HCT116 (cell line): Measurements from ENCODE around the gene TTLL6. TPM values are rescaled to one million over a fixed set of nuclear protein-coding genes. Genes with fewer than 3 reads are reported as not detected.

Experiments
- ATAC-seq: fragments of 200-7000 bp; cut with Tn5 transposase; 2 replicates; pipeline ENCODE4 v1.9.1; 2020; ENCODE audit warnings: mild to moderate bottlenecking, moderate library complexity
- BruUV-seq: library from RNA; stranded (reverse); fragments of 400-500 nt; replicated peaks from 2 replicates; lab custom pipeline; 2021; lab: Mats Ljungman, UMichigan
- CTCF ChIA-PET: fragments of 300-600 bp; sonication (Branson Sonifier 250); formaldehyde crosslinking; loops from one replicate; lab custom pipeline; 2021; ENCODE audit warnings: antibody characterized with exemption; lab: Charles Lee
- POLR2A ChIA-PET: fragments of 300-600, 350-600 bp; sonication (Branson Sonifier 250); formaldehyde crosslinking; loops from one replicate; lab custom pipeline; 2021; ENCODE audit warnings: antibody characterized with exemption; lab: Charles Lee
- RAD21 ChIA-PET, 2 experiments: fragments of 300-600 bp; sonication (Branson Sonifier 250); formaldehyde crosslinking; loops; one replicate each; lab custom pipeline; 2023; ENCODE audit warnings: low total read pairs in 2 of 2; ENCODE audit not compliant: uncharacterized antibody in 2 of 2, unreplicated experiment in 2 of 2, low non-redundant PET in 1 of 2; lab: Charles Lee
- DNase-seq: peaks from one replicate; pipeline ENCODE4 v3.0.0-alpha.2; 2010; ENCODE audit warnings: low read depth, low spot score
- H2AFZ ChIP-seq: fragments of 200-600 bp; shearing (Covaris generic), sonication (generic); 2 replicates; pipeline ENCODE4 v1.6.1; 2017; ENCODE audit warnings: low read depth, mixed run types, mixed read lengths, antibody characterized with exemption, low read length; ENCODE audit not compliant: poor library complexity, severe bottlenecking
- H3K27ac ChIP-seq: 2 replicates; pipeline ENCODE4 v1.5.1; 2012; ENCODE audit warnings: low read depth, low read length
- H3K27me3 ChIP-seq: fragments of 200-600 bp; sonication (generic); 2 replicates; pipeline ENCODE4 v1.6.1; 2016; ENCODE audit warnings: mixed run types, low read length, mixed read lengths; ENCODE audit not compliant: insufficient read depth
- H3K36me3 ChIP-seq, 2 experiments: fragments of 200-500 bp in 1 of 2; fragments of 200-600 bp in 1 of 2; sonication (Bioruptor generic) in 1 of 2; sonication (generic) in 1 of 2; 2 replicates each; pipeline versions ENCODE4 v1.5.1 to v1.6.1; 2014 to 2016; ENCODE audit warnings: low read length in 2 of 2, inconsistent platforms in 1 of 2, mixed read lengths in 1 of 2, mixed run types in 1 of 2; ENCODE audit not compliant: insufficient read depth in 2 of 2, control insufficient read depth in 1 of 2
- H3K4me1 ChIP-seq, 2 experiments: fragments of 200-600 bp in 1 of 2; sonication (generic) in 1 of 2; 2 replicates each; pipeline versions ENCODE4 v1.5.1 to v1.6.1; 2012 to 2017; ENCODE audit warnings: low read length in 2 of 2, inconsistent platforms in 1 of 2, mild to moderate bottlenecking in 1 of 2, mixed read lengths in 1 of 2, mixed run types in 1 of 2, moderate library complexity in 1 of 2; ENCODE audit not compliant: insufficient read depth in 2 of 2, control insufficient read depth in 1 of 2
- H3K4me2 ChIP-seq: fragments of 200-600 bp; sonication (generic); 2 replicates; pipeline ENCODE4 v1.6.1; 2017; ENCODE audit warnings: mixed run types, low read length, mixed read lengths
- H3K4me3 ChIP-seq, 2 experiments: fragments of 200-600 bp in 1 of 2; sonication (generic) in 1 of 2; replicated peaks in 1 of 2; 2 replicates each; pipeline ENCODE4 v1.5.1; 2011 to 2016; ENCODE audit warnings: low read length in 2 of 2, control low read depth in 1 of 2, low read depth in 1 of 2, mild to moderate bottlenecking in 1 of 2, mixed read lengths in 1 of 2, mixed run types in 1 of 2
- H3K79me2 ChIP-seq: fragments of 200-600 bp; sonication (generic); 2 replicates; pipeline ENCODE4 v1.6.1; 2017; ENCODE audit warnings: mild to moderate bottlenecking, mixed run types, low read length, moderate library complexity, mixed read lengths; ENCODE audit not compliant: insufficient read depth
- H3K9ac ChIP-seq: fragments of 200-600 bp; sonication (generic); 2 replicates; pipeline ENCODE4 v1.6.1; 2016; ENCODE audit warnings: low read length, mixed read lengths
- H3K9me2 ChIP-seq: fragments of 200-600 bp; sonication (generic), shearing (Covaris generic); 2 replicates; pipeline ENCODE4 v1.6.1; 2017; ENCODE audit warnings: mixed run types, mild to moderate bottlenecking, moderate library complexity; ENCODE audit not compliant: insufficient read depth
- H3K9me3 ChIP-seq, 2 experiments: fragments of 200-500 bp in 1 of 2; fragments of 200-600 bp in 1 of 2; sonication (Bioruptor generic) in 1 of 2; sonication (generic) in 1 of 2; 2 replicates each; pipeline ENCODE4 v1.6.1; 2014 to 2017; ENCODE audit warnings: low read length in 2 of 2, mixed read lengths in 2 of 2, inconsistent platforms in 1 of 2, low read depth in 1 of 2, mild to moderate bottlenecking in 1 of 2, mixed run types in 1 of 2, moderate library complexity in 1 of 2; ENCODE audit not compliant: control insufficient read depth in 1 of 2, insufficient read depth in 1 of 2
- H4K20me1 ChIP-seq: fragments of 200-600 bp; sonication (generic), shearing (Covaris generic); 2 replicates; pipeline ENCODE4 v1.6.1; 2017; ENCODE audit warnings: mixed run types, mild to moderate bottlenecking, moderate library complexity; ENCODE audit not compliant: insufficient read depth
- CEBPB ChIP-seq: IDR thresholded peaks from 2 replicates; pipeline ENCODE4 v1.6.1; 2012; ENCODE audit warnings: low read depth
- EGR1 ChIP-seq: IDR thresholded peaks from 2 replicates; pipeline ENCODE4 v1.6.1; 2012; ENCODE audit warnings: low read depth
- ELF1 ChIP-seq: IDR thresholded peaks from 2 replicates; pipeline ENCODE4 v1.6.1; 2012; ENCODE audit warnings: low read depth, borderline replicate concordance
- EZH2 ChIP-seq: fragments of 200-600 bp; sonication (generic); IDR thresholded peaks from 2 replicates; pipeline ENCODE4 v1.6.1; 2017; ENCODE audit warnings: antibody characterized with exemption, mixed run types
- EZH2phosphoT487 ChIP-seq: fragments of 200-600 bp; IDR thresholded peaks from 2 replicates; pipeline ENCODE4 v1.6.1; 2018; ENCODE audit warnings: antibody characterized with exemption, borderline replicate concordance
- FOSL1 ChIP-seq: IDR thresholded peaks from 2 replicates; pipeline ENCODE4 v1.6.1; 2012; ENCODE audit warnings: low read depth
- POLR2AphosphoS5 ChIP-seq: IDR thresholded peaks from 2 replicates; pipeline ENCODE4 v1.6.1; 2011; ENCODE audit warnings: mild to moderate bottlenecking, low read depth, low read length, moderate library complexity
- RAD21 ChIP-seq: IDR thresholded peaks from 2 replicates; pipeline ENCODE4 v1.6.1; 2012; ENCODE audit warnings: low read depth, mild to moderate bottlenecking
- SIN3A ChIP-seq: IDR thresholded peaks from 2 replicates; pipeline ENCODE4 v1.6.1; 2012; ENCODE audit warnings: low read depth
- SP1 ChIP-seq: IDR thresholded peaks from 2 replicates; pipeline ENCODE4 v1.6.1; 2012; ENCODE audit warnings: low read depth
- TCF7L2 ChIP-seq: IDR thresholded peaks from 2 replicates; pipeline ENCODE4 v1.7.0; 2011; ENCODE audit warnings: borderline replicate concordance, inconsistent platforms; ENCODE audit not compliant: insufficient read depth, insufficient read length; ENCODE audit errors: extremely low read depth
- ZFX ChIP-seq: fragments of 450-650 bp; IDR thresholded peaks from 2 replicates; pipeline ENCODE4 v1.6.1; 2017
- ZNF274 ChIP-seq: fragments of 200-500 bp; sonication (Bioruptor generic); IDR thresholded peaks from 2 replicates; pipeline ENCODE4 v1.6.1; 2014; ENCODE audit warnings: mild to moderate bottlenecking, low read depth, low read length, inconsistent platforms
- intact Hi-C: fragments of 100-400 bp; cut with micrococcal nuclease; formaldehyde crosslinking; loops from 2 replicates; pipeline ENCODE4 v1.10.0; 2022
- total RNA-seq: library from RNA; stranded (reverse); gene quantifications from one replicate; pipeline ENCODE4 v1.2.1, GENCODE V29; 2021; ENCODE audit not compliant: unreplicated experiment
- TF ChIP-seq, protein P1 (sequence below): IDR thresholded peaks from 2 replicates; pipeline ENCODE4 v1.6.1; 2012
- TF ChIP-seq, protein P2 (sequence below): IDR thresholded peaks from 2 replicates; pipeline ENCODE4 v1.6.1; 2012
- TF ChIP-seq, protein P3 (sequence below): IDR thresholded peaks from 2 replicates; pipeline ENCODE4 v1.6.1; 2012; ENCODE audit warnings: low read depth

TTLL6 gene
- total RNA-seq, 1 experiment from 2014 or later: 0.79 TPM

DNA sequence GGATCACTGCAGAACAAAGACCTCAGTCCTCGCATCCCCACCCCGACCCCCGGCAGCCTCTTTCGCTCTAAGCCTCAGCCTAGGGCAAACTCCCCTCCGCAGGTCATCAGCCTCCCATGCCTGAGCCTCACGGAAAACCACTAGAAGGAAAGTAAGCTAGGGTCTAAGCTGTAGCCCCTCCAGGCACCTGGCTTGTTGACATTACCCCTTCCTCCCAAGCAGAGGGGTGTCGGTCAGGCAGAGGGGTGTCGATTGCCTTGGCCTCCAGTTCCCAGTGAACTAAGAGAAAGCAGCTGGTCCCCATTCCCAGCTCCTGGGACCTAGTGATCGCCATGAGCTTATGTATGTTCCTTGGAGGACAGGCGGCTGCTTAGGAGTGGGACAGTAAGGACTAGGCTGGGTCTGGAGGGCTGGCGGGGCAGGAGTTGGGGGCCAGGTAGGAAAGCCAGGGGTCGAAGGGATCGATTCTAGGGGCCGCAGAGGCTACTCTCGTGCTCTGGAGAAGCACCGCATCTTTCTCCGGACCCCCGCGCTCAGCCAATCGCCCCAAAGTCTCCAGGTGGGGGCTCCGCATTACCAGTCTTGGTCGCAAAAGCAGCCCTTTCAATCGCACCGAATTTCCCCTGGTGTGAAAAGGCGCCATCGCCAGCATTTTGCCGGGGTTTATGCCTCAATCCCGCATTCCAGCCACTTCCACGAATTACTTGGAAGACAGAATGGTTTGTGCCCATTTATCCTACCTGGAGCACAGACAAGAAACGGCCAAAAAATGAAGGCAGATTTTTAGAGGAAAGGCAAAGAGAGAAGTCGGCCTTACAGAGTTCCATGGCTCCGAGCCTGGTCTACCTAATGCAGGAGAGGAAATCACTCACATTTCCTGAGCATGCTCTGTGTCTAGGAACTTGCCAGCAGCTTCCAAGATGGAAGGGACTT, 67.1 kb downstream of the TTLL6 start (continued):
- TF ChIP-seq, protein P1, sequence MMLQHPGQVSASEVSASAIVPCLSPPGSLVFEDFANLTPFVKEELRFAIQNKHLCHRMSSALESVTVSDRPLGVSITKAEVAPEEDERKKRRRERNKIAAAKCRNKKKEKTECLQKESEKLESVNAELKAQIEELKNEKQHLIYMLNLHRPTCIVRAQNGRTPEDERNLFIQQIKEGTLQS: no peak
- TF ChIP-seq EZH2phosphoT487: no peak
- TF ChIP-seq, protein P2, sequence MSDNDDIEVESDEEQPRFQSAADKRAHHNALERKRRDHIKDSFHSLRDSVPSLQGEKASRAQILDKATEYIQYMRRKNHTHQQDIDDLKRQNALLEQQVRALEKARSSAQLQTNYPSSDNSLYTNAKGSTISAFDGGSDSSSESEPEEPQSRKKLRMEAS: no peak
- TF ChIP-seq, all 23 proteins: peak for 0

DNA sequence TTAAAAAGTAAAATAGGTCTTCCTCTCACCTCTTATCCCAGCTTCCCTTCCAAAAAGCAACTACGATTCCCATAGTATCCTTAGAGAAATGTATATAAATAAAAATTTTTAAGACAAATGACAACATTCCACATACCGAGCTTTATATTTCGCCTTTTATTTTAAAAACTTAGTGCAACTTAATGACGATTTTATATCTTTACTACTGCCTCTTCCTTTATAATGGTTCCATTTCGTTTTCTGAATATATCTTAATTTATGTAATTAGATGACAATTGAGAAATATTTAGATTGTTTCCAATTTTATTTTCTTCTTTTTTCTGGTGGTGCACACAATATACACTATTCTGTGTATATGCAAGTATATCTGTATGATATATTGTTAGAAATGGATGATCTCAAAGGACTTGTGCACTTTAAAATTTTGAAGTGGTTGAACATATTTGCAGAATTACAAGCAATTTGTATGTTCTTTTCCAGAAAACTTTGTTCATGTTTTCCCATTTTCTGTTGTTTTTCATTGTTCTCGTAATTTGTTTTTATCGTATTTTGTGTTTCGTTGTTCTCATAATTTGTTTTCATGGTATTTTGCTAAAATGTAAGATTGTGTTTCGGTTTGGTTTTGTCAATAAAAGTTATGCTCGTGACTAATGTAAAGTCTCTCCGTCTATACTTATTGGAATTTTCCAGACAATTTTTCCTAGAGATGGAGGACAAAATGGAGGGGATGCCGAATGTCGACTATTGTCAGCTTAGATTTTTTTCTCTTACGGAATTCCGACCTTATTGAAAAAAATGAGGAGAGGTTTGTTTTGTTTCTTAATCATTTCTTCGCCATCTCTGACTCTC, 68.1 kb downstream of the TTLL6 start:
- Histone ChIP-seq H3K27ac (no peak overlapping the region), H4K20me1 (no peaks in the 10 kb centered on the region), H3K9me3 (no peaks in the 10 kb centered on the region), H2AFZ (no peak overlapping the region), H3K9me2 (no peaks in the 10 kb centered on the region), H3K27me3 (peaks cover 26% of the 10 kb centered on the region), H3K4me3 (no peak overlapping the region), H3K79me2 (no peaks in the 10 kb centered on the region), H3K4me1 (peaks cover 0 to 4% of the 10 kb centered on the region in 2 experiments; a peak in 1 of 4 replicates), H3K9ac (no peak overlapping the region), H3K36me3 (no peaks in the 10 kb centered on the region), H3K4me2 (no peak overlapping the region)
- ChIA-PET POLR2A (no interaction called here), RAD21 (no interaction called here), CTCF (no interaction called here)
- ATAC-seq (no peak), DNase-seq (no peak)
- BruUV-seq: no TSS peak
- intact Hi-C loops: no loop called here
- TF ChIP-seq SIN3A (no peak), RAD21 (no peak), SP1 (no peak), EZH2 (no peak), POLR2AphosphoS5 (no peak), EGR1 (no peak), CEBPB (no peak), EZH2phosphoT487 (no peak), ZFX (no peak), ELF1 (no peak), ZNF274 (no peak), FOSL1 (no peak), TCF7L2 (no peak)
- TF ChIP-seq, protein P1: no peak
- TF ChIP-seq, protein P3, sequence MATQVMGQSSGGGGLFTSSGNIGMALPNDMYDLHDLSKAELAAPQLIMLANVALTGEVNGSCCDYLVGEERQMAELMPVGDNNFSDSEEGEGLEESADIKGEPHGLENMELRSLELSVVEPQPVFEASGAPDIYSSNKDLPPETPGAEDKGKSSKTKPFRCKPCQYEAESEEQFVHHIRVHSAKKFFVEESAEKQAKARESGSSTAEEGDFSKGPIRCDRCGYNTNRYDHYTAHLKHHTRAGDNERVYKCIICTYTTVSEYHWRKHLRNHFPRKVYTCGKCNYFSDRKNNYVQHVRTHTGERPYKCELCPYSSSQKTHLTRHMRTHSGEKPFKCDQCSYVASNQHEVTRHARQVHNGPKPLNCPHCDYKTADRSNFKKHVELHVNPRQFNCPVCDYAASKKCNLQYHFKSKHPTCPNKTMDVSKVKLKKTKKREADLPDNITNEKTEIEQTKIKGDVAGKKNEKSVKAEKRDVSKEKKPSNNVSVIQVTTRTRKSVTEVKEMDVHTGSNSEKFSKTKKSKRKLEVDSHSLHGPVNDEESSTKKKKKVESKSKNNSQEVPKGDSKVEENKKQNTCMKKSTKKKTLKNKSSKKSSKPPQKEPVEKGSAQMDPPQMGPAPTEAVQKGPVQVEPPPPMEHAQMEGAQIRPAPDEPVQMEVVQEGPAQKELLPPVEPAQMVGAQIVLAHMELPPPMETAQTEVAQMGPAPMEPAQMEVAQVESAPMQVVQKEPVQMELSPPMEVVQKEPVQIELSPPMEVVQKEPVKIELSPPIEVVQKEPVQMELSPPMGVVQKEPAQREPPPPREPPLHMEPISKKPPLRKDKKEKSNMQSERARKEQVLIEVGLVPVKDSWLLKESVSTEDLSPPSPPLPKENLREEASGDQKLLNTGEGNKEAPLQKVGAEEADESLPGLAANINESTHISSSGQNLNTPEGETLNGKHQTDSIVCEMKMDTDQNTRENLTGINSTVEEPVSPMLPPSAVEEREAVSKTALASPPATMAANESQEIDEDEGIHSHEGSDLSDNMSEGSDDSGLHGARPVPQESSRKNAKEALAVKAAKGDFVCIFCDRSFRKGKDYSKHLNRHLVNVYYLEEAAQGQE: no peak
- TF ChIP-seq, protein P2: no peak
